NCI-H187 (cell line): ENCODE data around the gene YY1AP1.
"Not testable (repeated sequence)": the region's sequence is repeated elsewhere in the genome, so short reads cannot be mapped to it uniquely, and the experiment has no call there.

Source experiments
- DNase-seq, 2 experiments: peaks; one replicate each; lab custom pipeline; 2025; lab: John Stamatoyannopoulos, UW

The YY1AP1 gene

GRCh38 chr1:155645648-155646047, 42.9 kb downstream of the YY1AP1 start:
- no peak for DNase-seq

DNA sequence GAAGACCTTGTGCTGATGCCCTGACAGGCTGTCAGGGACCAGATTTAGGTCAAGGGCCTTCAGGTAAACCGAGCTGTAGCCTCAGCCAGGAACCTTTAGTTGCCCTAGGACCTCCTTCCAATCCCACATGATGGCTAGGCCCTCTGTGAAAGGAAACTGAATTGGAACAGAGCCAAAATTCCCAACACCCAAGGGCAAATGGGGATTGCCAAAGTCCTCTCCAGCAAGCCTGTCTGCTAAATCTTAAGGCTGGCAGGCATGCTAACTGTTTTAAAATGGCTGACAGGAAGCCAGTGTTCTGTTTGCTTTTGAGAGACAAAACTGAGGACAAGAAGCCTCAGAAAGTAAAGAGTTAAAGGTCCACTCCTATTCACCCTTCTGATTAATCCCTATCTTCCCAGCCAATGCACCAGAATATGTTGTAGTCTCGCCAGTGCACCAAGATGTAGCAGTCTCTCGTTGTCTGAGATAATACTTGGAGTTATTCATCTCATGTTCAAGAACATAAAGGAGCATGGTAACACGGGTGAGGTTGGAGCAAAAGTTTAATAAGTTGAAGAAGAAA, 43.5 kb downstream of the YY1AP1 start:
- no peak for DNase-seq

DNA sequence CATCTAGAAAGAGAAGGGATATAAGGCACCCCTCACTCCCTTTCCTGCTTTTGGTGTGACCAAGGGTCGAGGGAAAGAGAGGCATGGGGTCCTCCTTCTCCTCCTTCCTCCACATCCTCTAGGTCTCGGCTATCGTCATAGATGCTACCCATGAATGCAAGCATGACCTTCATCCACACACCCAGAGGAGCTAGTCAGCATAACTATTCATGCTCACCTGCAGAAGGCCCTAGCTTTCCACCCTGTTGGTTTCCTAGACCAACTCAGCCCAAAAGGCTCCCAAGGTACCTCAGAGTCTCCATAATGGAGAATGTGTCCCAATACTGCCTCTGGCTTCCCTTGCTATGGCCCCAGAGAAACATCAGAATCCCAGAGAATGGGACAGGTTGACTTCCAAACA, 45.3 kb downstream of the YY1AP1 start:
- no peak for DNase-seq

GRCh38 chr1:155642559-155643180, 45.9 kb downstream of the YY1AP1 start:
- not testable (repeated sequence) for DNase-seq

DNA sequence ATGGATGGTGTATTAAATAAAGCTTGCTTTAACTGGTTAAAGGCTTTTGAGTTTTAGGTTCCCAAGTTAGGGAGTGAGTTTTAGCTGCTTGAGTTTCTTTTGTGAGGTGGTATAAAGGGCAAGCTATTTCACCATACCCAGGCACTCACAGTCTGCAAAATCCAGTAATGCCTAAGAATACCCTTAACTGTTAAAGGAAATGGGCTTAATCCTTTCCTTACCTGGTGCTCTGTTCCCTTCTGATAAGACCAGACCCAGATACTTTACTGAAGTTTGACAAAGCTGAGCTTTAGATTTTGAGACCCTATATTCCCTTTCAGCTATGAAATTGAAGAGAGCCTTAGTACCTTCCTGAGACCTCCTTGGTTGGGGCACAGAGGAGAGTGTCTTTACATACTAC, 48.2 kb downstream of the YY1AP1 start:
- DNase-seq, result no peak

- DNase-seq, result no peak
These were observed 52.0 kb downstream of the YY1AP1 start for GRCh38 chr1:155636397-155637153.

DNA sequence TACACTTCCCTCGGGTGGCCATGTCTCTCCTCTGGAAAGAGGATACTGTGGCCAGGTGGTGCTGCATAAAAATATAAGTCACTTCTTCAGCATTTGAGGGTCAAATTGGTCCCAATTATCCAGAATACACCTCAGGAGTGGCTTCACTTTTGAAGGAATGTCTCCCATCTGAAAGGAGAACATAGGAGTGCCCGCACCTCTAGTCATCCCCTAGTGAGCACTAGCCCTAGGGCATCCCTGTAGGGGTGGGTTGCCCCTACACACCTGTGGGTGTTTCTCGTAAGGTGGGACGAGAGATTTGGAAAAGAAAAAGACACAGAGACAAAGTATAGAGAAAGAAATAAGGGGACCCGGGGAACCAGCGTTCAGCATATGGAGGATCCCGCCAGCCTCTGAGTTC, 62.1 kb downstream of the YY1AP1 start:
- DNase-seq, result not testable (repeated sequence)

DNA sequence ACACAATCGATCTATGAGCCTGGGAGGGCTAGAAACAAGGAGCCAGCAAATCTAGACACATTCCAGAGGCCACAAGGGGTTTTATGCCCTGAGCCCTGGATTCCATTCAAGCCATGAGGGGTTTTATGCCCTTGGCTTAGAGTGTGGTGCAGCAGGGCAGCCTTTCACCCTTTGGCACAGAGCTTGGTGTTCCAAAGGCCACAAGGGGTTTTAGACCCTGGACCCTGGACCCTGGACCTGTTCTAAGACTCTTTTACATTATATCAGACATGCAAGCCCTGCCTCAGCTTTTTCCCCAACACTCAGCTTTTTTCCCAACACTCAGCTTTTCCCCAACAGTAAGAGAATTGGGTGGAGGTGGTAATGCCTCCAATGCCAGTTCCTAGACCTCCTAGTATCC, 65.2 kb downstream of the YY1AP1 start:
- DNase-seq, result no peak

- no peak for DNase-seq
These were observed 66.4 kb downstream of the YY1AP1 start for GRCh38 chr1:155622191-155622590.

GRCh38 chr1:155613226-155613625, 75.3 kb downstream of the YY1AP1 start:
- not testable (repeated sequence) for DNase-seq

GRCh38 chr1:155610257-155610647, 78.3 kb downstream of the YY1AP1 start:
- DNase-seq, result not testable (repeated sequence)

DNA sequence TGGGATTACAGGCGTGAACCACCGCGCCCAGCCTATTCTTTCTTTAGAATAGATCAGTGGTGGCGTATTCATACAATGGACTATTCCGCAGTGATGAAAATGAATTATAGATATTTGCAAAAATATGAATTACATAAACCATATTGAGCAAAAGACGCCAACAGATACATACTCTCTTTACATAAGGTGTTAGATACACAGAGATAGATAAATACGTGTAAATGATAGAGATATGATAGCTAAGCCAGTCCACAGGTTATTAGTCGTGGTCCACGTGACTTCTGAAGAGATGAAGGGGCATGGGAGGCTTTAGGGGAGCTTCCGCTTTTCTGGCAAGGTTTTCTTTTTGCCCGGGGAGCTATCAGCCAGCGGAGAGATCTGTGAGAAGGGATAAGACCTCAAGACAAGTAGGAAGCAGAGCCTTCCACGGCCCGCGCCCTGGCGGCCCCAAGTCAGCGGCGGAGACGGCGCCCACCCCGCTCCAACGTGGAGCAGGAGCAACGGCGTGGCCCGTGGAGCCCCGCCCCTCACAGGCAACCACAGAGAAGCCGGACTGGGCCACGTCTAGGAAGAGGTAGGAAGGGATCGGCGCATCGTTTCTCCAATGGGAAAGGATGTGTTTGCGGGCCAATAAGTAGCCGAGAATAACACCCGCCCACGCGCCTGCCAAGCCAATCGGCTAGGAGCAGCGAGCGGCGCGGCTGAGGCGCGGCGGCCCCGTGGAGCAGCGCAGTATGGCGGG, 78.9 kb downstream of the YY1AP1 start, which contains the start of gene MSTO1:
TSS of gene MSTO1 (plus strand) at position 704 of the 742 bp plus-strand sequence. CDS start at position 735, 31 bp downstream.
- peak; percentile 99 for DNase-seq
